GM12864 (cell line): Measurements from ENCODE around the gene SYVN1.

Experiments
- DNase-seq: peaks from one replicate; pipeline ENCODE4 v3.0.0-alpha.2; 2011; ENCODE audit warnings: low read depth
- H3K4me3 ChIP-seq: 2 replicates; pipeline ENCODE4 v1.5.1; 2011; ENCODE audit warnings: mild to moderate bottlenecking, low read depth, low read length, control low read depth
- CTCF ChIP-seq: IDR thresholded peaks from 2 replicates; pipeline ENCODE4 v1.5.1; 2011; ENCODE audit warnings: low read depth, mild to moderate bottlenecking, moderate library complexity, low read length, control low read depth, inconsistent platforms; ENCODE audit errors: missing control alignments

Gene SYVN1

DNA sequence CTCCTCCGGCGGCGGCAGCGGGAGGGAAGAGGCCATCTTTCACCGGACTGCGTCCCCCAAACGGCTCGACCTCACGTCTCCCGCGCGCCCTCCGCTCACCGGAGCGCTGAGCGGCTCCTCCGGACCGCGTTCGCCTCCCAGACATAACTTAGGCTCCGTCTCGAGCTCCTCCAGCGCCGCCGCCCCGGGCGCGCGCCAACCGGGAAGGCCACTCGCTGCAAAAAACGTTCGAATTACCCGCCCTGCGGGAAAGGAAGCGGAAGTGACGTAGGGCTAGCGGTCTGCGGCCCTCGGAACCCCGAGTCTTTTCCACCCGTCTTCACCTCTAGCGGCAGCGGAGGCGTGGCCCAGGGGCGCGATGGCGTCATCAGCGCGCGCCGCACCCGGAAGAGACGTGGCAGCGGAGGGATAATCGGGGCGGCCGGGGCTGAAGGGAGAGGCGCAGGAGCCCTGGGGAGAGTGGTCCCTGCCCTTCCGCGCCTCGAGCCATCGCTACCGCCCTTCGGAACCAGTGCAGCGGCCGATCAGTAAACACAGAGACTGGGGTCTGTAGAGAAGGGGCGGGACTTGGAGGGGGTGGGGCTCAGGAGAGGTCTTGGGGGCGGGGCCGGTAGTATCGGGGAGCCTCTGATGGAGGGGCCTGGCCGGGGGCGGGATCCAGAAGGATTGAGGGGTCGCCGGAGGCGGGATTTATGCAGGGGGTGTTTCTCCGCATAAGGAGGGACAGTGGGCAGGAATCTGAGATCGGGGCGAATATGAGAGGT lies 50.3 kb downstream of the SYVN1 start, which contains the start of the genes CDCA5 and ZFPL1:
CDCA5 (minus strand) TSS at position 207 of the 764 bp plus-strand sequence; CDS start at position 145, 62 bp downstream.
ZFPL1 (plus strand) TSS at position 389 of the 764 bp plus-strand sequence. CDS start 477 bp downstream, outside the sequence.
- H3K4me3 ChIP-seq, result peak within 1 kb of the TSS; percentile 92
- peak; percentile 85 for DNase-seq
- TF ChIP-seq CTCF, result no peak

GRCh38 chr11:65083134-65083833 lies 51.0 kb downstream of the SYVN1 start:
- TF ChIP-seq CTCF, result peak; percentile 4
- DNase-seq, result no peak
- peak overlapping the region; percentile 92 for H3K4me3 ChIP-seq

DNA sequence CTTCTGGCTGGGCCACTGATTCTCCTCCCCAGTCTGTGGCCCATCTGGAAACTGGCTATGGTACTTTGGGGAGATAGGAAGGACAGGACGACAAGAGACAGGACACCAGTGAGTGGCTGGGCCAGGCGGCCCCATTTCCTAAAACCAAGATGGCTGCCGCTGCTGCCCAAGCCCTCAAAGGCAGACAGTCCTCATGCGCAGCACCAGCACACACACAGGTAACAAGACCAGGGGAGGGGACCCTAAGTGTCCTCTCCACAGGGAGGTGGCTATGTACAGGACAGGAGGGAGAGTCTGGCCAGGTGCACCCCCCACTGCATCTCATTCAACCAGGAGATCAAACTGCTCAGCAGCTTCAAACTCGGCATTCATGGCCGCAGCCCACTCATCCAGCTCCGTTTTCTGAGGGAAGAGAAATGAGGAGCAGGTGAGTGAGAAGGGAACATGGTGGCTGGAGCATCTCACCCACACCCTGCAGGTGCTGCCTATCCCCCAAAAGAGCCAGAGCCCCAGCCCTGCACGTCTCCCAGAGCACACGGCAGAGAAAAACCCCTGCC lies 55.5 kb downstream of the SYVN1 start:
- H3K4me3 ChIP-seq, result no peak overlapping the region
- no peak for DNase-seq
- no peak for TF ChIP-seq CTCF

GRCh38 chr11:65078151-65078550 lies 56.2 kb downstream of the SYVN1 start:
- no peak overlapping the region for H3K4me3 ChIP-seq
- TF ChIP-seq CTCF, result peak; percentile 85
- no peak for DNase-seq

GRCh38 chr11:65077451-65077850 lies 56.9 kb downstream of the SYVN1 start:
- no peak overlapping the region for H3K4me3 ChIP-seq
- no peak for DNase-seq
- TF ChIP-seq CTCF, result no peak
